Naive thymus-derived CD4-positive, alpha-beta T cell (primary cell): ENCODE data around the gene SFMBT2. TPM values are rescaled to one million over a fixed set of nuclear protein-coding genes. Genes with fewer than 3 reads are reported as not detected.

Experiments
- ATAC-seq: fragments of 150-1000 bp; cut with Tn5 transposase; 2 replicates; pipeline ENCODE4 v1.10.0; 2021; ENCODE audit warnings: mild to moderate bottlenecking, moderate library complexity
- CTCF ChIA-PET: fragments of 350-600 bp; sonication (Branson Sonifier 250); formaldehyde crosslinking; loops from one replicate; lab custom pipeline; 2021; ENCODE audit warnings: antibody characterized with exemption; lab: Charles Lee
- POLR2A ChIA-PET: fragments of 350-600 bp; sonication (Branson Sonifier 250); formaldehyde crosslinking; loops from one replicate; lab custom pipeline; 2021; ENCODE audit warnings: antibody characterized with exemption, inconsistent platforms; lab: Charles Lee
- DNase-seq, 9 donors: peaks; one replicate each; pipeline versions ENCODE4 v3.0.0 to v3.0.0-alpha.2; 2020 to 2022; ENCODE audit warnings: mixed read lengths in 1 of 9
- H3K27ac ChIP-seq: one replicate; pipeline ENCODE4 v1.7.0; 2013; ENCODE audit warnings: mild to moderate bottlenecking, low read depth, low read length, moderate library complexity
- H3K27me3 ChIP-seq, 2 donors: one replicate each; pipeline ENCODE4 v1.7.0; 2013; ENCODE audit warnings: low read length in 2 of 2, mild to moderate bottlenecking in 2 of 2, moderate library complexity in 2 of 2; ENCODE audit not compliant: control insufficient read depth in 2 of 2, insufficient read depth in 2 of 2
- H3K36me3 ChIP-seq, 3 experiments: 1 replicate in 2 of 3; 2 replicates in 1 of 3; pipeline ENCODE4 v1.7.0; 2013; ENCODE audit warnings: low read length in 3 of 3, mild to moderate bottlenecking in 3 of 3, moderate library complexity in 1 of 3; ENCODE audit not compliant: insufficient read depth in 3 of 3, control insufficient read depth in 2 of 3
- H3K4me1 ChIP-seq, 2 donors: one replicate each; pipeline ENCODE4 v1.7.0; 2013; ENCODE audit warnings: low read length in 2 of 2, mild to moderate bottlenecking in 2 of 2, moderate library complexity in 1 of 2; ENCODE audit not compliant: control insufficient read depth in 2 of 2, insufficient read depth in 2 of 2
- H3K4me3 ChIP-seq: 2 replicates; pipeline ENCODE4 v1.7.0; 2013; ENCODE audit warnings: mild to moderate bottlenecking, low read length
- H3K9me3 ChIP-seq, 3 experiments: 1 replicate in 2 of 3; 2 replicates in 1 of 3; pipeline ENCODE4 v1.7.0; 2013; ENCODE audit warnings: low read length in 3 of 3; ENCODE audit not compliant: control insufficient read depth in 2 of 3
- H3K27ac Mint-ChIP-seq, 9 donors: one replicate each; pipeline ENCODE4 v1.8.0; 2020 to 2022; ENCODE audit warnings: mixed read lengths in 9 of 9, mild to moderate bottlenecking in 8 of 9, moderate library complexity in 5 of 9, inconsistent platforms in 2 of 9
- H3K27me3 Mint-ChIP-seq, 5 donors: one replicate each; pipeline ENCODE4 v1.8.0; 2021 to 2022; ENCODE audit warnings: mixed read lengths in 5 of 5, mild to moderate bottlenecking in 1 of 5
- H3K36me3 Mint-ChIP-seq, 5 donors: one replicate each; pipeline ENCODE4 v1.8.0; 2020 to 2022; ENCODE audit warnings: mixed read lengths in 5 of 5, mild to moderate bottlenecking in 3 of 5, inconsistent platforms in 1 of 5
- H3K4me1 Mint-ChIP-seq, 7 donors: one replicate each; pipeline ENCODE4 v1.8.0; 2020 to 2022; ENCODE audit warnings: mixed read lengths in 7 of 7, mild to moderate bottlenecking in 3 of 7, inconsistent platforms in 1 of 7
- H3K4me3 Mint-ChIP-seq, 10 donors: one replicate each; pipeline ENCODE4 v1.8.0; 2020 to 2022; ENCODE audit warnings: mild to moderate bottlenecking in 10 of 10, mixed read lengths in 10 of 10, moderate library complexity in 6 of 10, inconsistent platforms in 2 of 10
- H3K9me3 Mint-ChIP-seq, 11 donors: one replicate each; pipeline ENCODE4 v1.8.0; 2020 to 2022; ENCODE audit warnings: mixed read lengths in 11 of 11, mild to moderate bottlenecking in 4 of 11, inconsistent platforms in 1 of 11, moderate library complexity in 1 of 11
- intact Hi-C, 2 donors: fragments of 100-400 bp; cut with micrococcal nuclease; formaldehyde crosslinking; loops; one replicate each; pipeline ENCODE4 v1.15.1; 2023
- polyA plus RNA-seq, 2 donors: library from polyadenylated mRNA; unstranded; fragments of 300-500 nt; fragmentation: Illumina TruSeq; gene quantifications; one replicate each; pipeline ENCODE4 v1.2.3, GENCODE V29; 2021
- total RNA-seq, 6 experiments: library from RNA in 5 of 6; stranded (reverse) in 5 of 6; gene quantifications; 1 replicate in 5 of 6; 2 replicates in 1 of 6; pipeline ENCODE4 v1.2.3 and lab custom pipeline; 2021 to 2026

The SFMBT2 gene
- total and polyA plus RNA-seq, 7 experiments from 2014 or later, result 7.4 to 50.9 (median 39.2) TPM

DNA sequence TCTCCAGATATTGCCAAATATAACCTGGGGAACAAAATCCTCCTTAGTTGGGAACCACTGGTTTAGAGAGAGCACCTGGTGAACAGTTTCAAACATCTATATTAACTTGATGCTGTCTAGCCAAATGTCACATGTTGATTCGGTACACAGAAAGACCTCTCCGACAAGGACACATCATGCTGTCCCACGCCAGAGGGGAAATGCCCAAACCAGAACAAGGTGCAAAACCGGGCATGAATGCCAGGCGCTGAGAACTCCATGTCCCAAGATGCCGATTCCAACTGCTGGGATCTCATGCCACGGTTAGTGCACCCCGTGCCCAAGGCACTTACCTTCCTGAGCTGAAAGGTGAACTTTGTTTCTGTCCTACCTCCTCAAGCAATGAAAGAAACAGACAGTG, 100.8 kb downstream of the SFMBT2 start:
- DNase-seq (no peak), ATAC-seq (no peak)
- peaks cover 22 to 78% (median 56%) of the 10 kb centered on the region in 7 donors for H3K4me1 Mint-ChIP-seq
- Histone ChIP-seq H3K27me3 (no peaks in the 10 kb centered on the region), H3K9me3 (no peaks in the 10 kb centered on the region), H3K4me3 (no peak overlapping the region), H3K36me3 (peaks cover 0 to 5% (median 0%) of the 10 kb centered on the region in 3 experiments), H3K4me1 (no peaks in the 10 kb centered on the region), H3K27ac (no peak overlapping the region)
- H3K9me3 Mint-ChIP-seq, result peaks cover 0 to 16% (median 2%) of the 10 kb centered on the region in 11 donors
- no peak overlapping the region for H3K4me3 Mint-ChIP-seq
- CTCF ChIA-PET, result no interaction called here
- no peaks in the 10 kb centered on the region for H3K27me3 Mint-ChIP-seq
- intact Hi-C loops, result no loop called here
- H3K36me3 Mint-ChIP-seq, result peaks cover 4 to 60% (median 47%) of the 10 kb centered on the region in 5 donors
- POLR2A ChIA-PET, result no interaction called here
- H3K27ac Mint-ChIP-seq, result no peak overlapping the region

GRCh38 chr10:7308826-7309225, 102.0 kb downstream of the SFMBT2 start:
- no peak overlapping the region for H3K27ac ChIP-seq
- intact Hi-C loops, result no loop called here
- H3K27me3 ChIP-seq, result no peaks in the 10 kb centered on the region
- H3K4me3 ChIP-seq, result no peak overlapping the region
- peaks cover 4 to 61% (median 53%) of the 10 kb centered on the region in 5 donors for H3K36me3 Mint-ChIP-seq
- ATAC-seq (no peak), DNase-seq (no peak)
- H3K4me1 ChIP-seq, result no peaks in the 10 kb centered on the region
- peaks cover 0 to 16% (median 2%) of the 10 kb centered on the region in 11 donors for H3K9me3 Mint-ChIP-seq
- ChIA-PET POLR2A (no interaction called here), CTCF (no interaction called here)
- H3K4me3 Mint-ChIP-seq, result peak overlapping the region in 2 of 10 donors; percentile 1 to 12
- no peaks in the 10 kb centered on the region for H3K9me3 ChIP-seq
- no peaks in the 10 kb centered on the region for H3K27me3 Mint-ChIP-seq
- peaks cover 14 to 77% (median 54%) of the 10 kb centered on the region in 7 donors for H3K4me1 Mint-ChIP-seq
- H3K36me3 ChIP-seq, result peaks cover 0 to 5% (median 0%) of the 10 kb centered on the region in 3 experiments
- no peak overlapping the region for H3K27ac Mint-ChIP-seq

GRCh38 chr10:7306616-7307015, 104.2 kb downstream of the SFMBT2 start:
- H3K9me3 ChIP-seq, result no peaks in the 10 kb centered on the region
- ATAC-seq (no peak), DNase-seq (no peak)
- ChIA-PET CTCF (no interaction called here), POLR2A (no interaction called here)
- H3K27ac ChIP-seq, result no peak overlapping the region
- H3K4me1 ChIP-seq, result peaks cover 0 to 2% of the 10 kb centered on the region in 2 donors
- intact Hi-C loops, result no loop called here
- H3K27me3 ChIP-seq, result no peaks in the 10 kb centered on the region
- Mint-ChIP-seq H3K27ac (peak overlapping the region in 2 of 9 donors; percentile 43 to 50), H3K27me3 (no peaks in the 10 kb centered on the region), H3K9me3 (peaks cover 0 to 16% (median 3%) of the 10 kb centered on the region in 11 donors), H3K4me3 (no peak overlapping the region), H3K4me1 (peaks cover 18 to 75% (median 56%) of the 10 kb centered on the region in 7 donors), H3K36me3 (peaks cover 8 to 69% (median 57%) of the 10 kb centered on the region in 5 donors)
- H3K36me3 ChIP-seq, result peaks cover 0 to 5% (median 0%) of the 10 kb centered on the region in 3 experiments
- H3K4me3 ChIP-seq, result no peak overlapping the region

GRCh38 chr10:7306147-7306546, 104.7 kb downstream of the SFMBT2 start:
- peak overlapping the region in 2 of 9 donors; percentile 30 to 50 for H3K27ac Mint-ChIP-seq
- Histone ChIP-seq H3K4me3 (no peak overlapping the region), H3K9me3 (no peaks in the 10 kb centered on the region), H3K36me3 (peaks cover 0 to 5% (median 0%) of the 10 kb centered on the region in 3 experiments), H3K27me3 (no peaks in the 10 kb centered on the region), H3K27ac (no peak overlapping the region), H3K4me1 (peaks cover 0 to 4% of the 10 kb centered on the region in 2 donors)
- ChIA-PET CTCF (no interaction called here), POLR2A (no interaction called here)
- intact Hi-C loops, result no loop called here
- H3K36me3 Mint-ChIP-seq, result peaks cover 8 to 66% (median 54%) of the 10 kb centered on the region in 5 donors
- H3K9me3 Mint-ChIP-seq, result peaks cover 0 to 16% (median 3%) of the 10 kb centered on the region in 11 donors
- H3K4me3 Mint-ChIP-seq, result no peak overlapping the region
- DNase-seq (no peak), ATAC-seq (no peak)
- H3K4me1 Mint-ChIP-seq, result peaks cover 19 to 75% (median 52%) of the 10 kb centered on the region in 7 donors
- no peaks in the 10 kb centered on the region for H3K27me3 Mint-ChIP-seq

DNA sequence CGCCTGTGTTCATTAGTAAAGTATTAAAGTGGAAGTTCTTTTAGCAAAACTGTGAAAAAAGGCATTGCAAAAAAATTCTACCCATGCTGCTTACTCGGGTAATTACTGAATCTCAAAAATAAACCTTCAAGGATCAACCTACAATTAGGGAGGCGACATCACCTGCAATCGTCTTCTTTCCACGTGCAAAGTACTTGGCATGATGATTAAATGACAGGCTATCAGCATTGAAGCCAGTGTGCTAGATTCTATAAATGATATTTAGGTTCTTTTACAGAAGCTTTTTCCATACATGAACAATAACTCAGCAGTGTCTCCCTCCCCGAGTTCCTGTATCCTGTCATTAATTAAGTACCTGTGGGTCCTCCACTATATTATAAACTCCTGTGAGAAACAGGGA, 105.8 kb downstream of the SFMBT2 start:
- Histone ChIP-seq H3K4me1 (peaks cover 0 to 4% of the 10 kb centered on the region in 2 donors), H3K9me3 (no peaks in the 10 kb centered on the region), H3K27me3 (no peaks in the 10 kb centered on the region), H3K4me3 (no peak overlapping the region), H3K36me3 (peaks cover 0 to 2% (median 0%) of the 10 kb centered on the region in 3 experiments), H3K27ac (no peak overlapping the region)
- H3K4me1 Mint-ChIP-seq, result peaks cover 18 to 73% (median 56%) of the 10 kb centered on the region in 7 donors
- ATAC-seq, result no peak
- DNase-seq, result no peak
- H3K27me3 Mint-ChIP-seq, result no peaks in the 10 kb centered on the region
- POLR2A ChIA-PET, result no interaction called here
- peaks cover 0 to 16% (median 3%) of the 10 kb centered on the region in 11 donors for H3K9me3 Mint-ChIP-seq
- H3K27ac Mint-ChIP-seq, result no peak overlapping the region
- H3K4me3 Mint-ChIP-seq, result no peak overlapping the region
- intact Hi-C loops, result no loop called here
- H3K36me3 Mint-ChIP-seq, result peaks cover 8 to 65% (median 54%) of the 10 kb centered on the region in 5 donors
- CTCF ChIA-PET, result no interaction called here

DNA sequence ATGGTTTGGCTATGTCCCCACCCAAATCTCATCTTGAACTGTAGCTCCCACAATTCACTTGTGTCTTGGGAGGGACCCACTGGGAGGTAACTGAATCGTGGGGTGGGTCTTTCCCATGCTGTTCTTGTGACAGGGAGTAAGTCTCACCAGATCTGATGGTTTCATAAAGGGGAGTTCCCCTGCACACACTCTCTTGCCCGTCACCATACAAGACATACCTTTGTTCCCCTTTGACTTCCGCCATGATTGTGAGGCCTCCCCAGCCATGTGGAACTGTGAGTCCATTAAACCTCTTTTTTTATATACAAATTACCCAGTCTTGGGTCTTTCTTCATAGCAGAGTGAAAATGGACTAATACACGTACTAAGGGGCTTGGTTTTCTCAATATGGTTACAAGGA, 106.7 kb downstream of the SFMBT2 start:
- Histone ChIP-seq H3K27me3 (no peaks in the 10 kb centered on the region), H3K9me3 (no peaks in the 10 kb centered on the region), H3K36me3 (no peaks in the 10 kb centered on the region), H3K4me3 (no peak overlapping the region), H3K4me1 (peaks cover 0 to 4% of the 10 kb centered on the region in 2 donors), H3K27ac (no peak overlapping the region)
- ChIA-PET CTCF (no interaction called here), POLR2A (no interaction called here)
- Mint-ChIP-seq H3K9me3 (peaks cover 0 to 20% (median 3%) of the 10 kb centered on the region in 11 donors), H3K4me1 (peaks cover 21 to 76% (median 59%) of the 10 kb centered on the region in 7 donors), H3K36me3 (peaks cover 8 to 65% (median 55%) of the 10 kb centered on the region in 5 donors), H3K27me3 (no peaks in the 10 kb centered on the region), H3K4me3 (no peak overlapping the region), H3K27ac (peak overlapping the region in 3 of 9 donors; percentile 19 to 65 (median 38))
- ATAC-seq, result no peak
- no peak for DNase-seq
- intact Hi-C loops, result no loop called here
